ENCODE results near the gene CLASP2.

- TF ChIP-seq, protein P1, sequence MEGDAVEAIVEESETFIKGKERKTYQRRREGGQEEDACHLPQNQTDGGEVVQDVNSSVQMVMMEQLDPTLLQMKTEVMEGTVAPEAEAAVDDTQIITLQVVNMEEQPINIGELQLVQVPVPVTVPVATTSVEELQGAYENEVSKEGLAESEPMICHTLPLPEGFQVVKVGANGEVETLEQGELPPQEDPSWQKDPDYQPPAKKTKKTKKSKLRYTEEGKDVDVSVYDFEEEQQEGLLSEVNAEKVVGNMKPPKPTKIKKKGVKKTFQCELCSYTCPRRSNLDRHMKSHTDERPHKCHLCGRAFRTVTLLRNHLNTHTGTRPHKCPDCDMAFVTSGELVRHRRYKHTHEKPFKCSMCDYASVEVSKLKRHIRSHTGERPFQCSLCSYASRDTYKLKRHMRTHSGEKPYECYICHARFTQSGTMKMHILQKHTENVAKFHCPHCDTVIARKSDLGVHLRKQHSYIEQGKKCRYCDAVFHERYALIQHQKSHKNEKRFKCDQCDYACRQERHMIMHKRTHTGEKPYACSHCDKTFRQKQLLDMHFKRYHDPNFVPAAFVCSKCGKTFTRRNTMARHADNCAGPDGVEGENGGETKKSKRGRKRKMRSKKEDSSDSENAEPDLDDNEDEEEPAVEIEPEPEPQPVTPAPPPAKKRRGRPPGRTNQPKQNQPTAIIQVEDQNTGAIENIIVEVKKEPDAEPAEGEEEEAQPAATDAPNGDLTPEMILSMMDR (IDR thresholded peaks at IDR 0.05) = no peak
- TF ChIP-seq POLR2A (IDR thresholded peaks at IDR 0.05) = no peak
These were observed 270.1 kb downstream of the CLASP2 start for GRCh38 chr3:33447958-33448357.
